ENCODE results near the gene PXK.
A peak's percentile ranks its signal among the peaks of the same experiment; 100 is the strongest.

PXK gene

DNA sequence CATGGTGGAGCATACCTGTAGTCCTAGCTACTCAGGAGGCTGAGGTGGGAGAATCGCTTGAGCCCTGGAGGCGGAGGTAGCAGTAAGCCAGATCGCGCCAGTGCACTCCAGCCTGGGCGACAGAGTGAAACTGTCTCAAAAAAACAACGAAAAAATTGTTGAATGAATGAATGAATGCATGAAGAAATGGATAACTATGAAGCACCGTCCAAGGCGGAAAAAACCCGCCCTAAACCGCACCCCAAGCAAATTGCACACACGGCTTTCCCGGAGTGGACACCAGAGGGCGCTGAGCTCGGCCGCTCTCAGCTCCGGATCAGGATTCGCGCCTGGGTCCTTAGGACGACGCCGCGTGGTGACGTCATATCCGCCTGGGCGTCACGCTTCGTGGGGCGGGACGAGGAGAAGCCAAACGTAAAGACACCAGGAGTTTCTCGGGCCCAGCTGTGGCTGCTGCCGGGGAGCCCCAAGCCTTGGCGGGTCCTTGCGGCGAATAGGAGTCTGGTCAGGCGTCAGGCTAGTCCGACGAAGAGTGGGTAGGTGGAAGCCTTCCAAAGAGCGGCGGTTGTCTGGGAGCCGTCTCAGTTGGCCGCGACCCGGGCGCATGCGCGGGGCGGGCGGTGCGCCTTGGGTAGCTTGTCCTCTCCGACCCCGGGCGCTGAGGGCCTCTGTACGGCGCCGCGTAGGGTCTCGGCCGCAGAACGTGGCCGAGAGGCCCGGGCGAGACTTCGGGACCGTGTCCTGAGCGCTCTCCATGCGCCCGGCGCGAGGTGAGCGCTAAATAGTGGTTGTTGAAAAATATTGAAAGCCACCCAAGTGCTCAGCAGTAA is 26.6 kb upstream of the PXK start, which contains the start of the genes HTD2 and RPP14 (continued):
- TF ChIP-seq ZNF596 (tag by site-specific recombination; IDR thresholded peaks at IDR 0.05) (no peak), ZNF654 (tag by site-specific recombination; IDR thresholded peaks at IDR 0.05; ENCODE audit: low read depth) (peak; percentile 40; the same call in 1 of the 2 replicates), ZBTB21 (tag by site-specific recombination; IDR thresholded peaks at IDR 0.05) (peak; percentile 96), ZNF571 (tag by site-specific recombination; IDR thresholded peaks at IDR 0.05) (no peak), ZNF184 (tag by site-specific recombination; IDR thresholded peaks at IDR 0.05) (no peak), SETDB1 (IDR thresholded peaks at IDR 0.05; ENCODE audit: insufficient read length, low read length) (no peak), GLIS2 (tag by site-specific recombination; IDR thresholded peaks at IDR 0.05) (peak; percentile 44), ZNF23 (tag by site-specific recombination; IDR thresholded peaks at IDR 0.05; ENCODE audit: borderline replicate concordance) (no peak), ZNF211 (tag by site-specific recombination; IDR thresholded peaks at IDR 0.05; ENCODE audit: low read depth) (no peak), BCL11A (tag by site-specific recombination; IDR thresholded peaks at IDR 0.05; ENCODE audit: low read depth) (no peak), ZFHX2 (tag by site-specific recombination; conservative IDR thresholded peaks at IDR 0.05) (peak; percentile 43), ZNF843 (tag by site-specific recombination; IDR thresholded peaks at IDR 0.05) (peak; percentile 61), ZFP69B (tag by site-specific recombination; IDR thresholded peaks at IDR 0.05) (peak; percentile 41; the same call in 1 of the 2 replicates)
- TF ChIP-seq, protein P1, sequence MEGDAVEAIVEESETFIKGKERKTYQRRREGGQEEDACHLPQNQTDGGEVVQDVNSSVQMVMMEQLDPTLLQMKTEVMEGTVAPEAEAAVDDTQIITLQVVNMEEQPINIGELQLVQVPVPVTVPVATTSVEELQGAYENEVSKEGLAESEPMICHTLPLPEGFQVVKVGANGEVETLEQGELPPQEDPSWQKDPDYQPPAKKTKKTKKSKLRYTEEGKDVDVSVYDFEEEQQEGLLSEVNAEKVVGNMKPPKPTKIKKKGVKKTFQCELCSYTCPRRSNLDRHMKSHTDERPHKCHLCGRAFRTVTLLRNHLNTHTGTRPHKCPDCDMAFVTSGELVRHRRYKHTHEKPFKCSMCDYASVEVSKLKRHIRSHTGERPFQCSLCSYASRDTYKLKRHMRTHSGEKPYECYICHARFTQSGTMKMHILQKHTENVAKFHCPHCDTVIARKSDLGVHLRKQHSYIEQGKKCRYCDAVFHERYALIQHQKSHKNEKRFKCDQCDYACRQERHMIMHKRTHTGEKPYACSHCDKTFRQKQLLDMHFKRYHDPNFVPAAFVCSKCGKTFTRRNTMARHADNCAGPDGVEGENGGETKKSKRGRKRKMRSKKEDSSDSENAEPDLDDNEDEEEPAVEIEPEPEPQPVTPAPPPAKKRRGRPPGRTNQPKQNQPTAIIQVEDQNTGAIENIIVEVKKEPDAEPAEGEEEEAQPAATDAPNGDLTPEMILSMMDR (tag by site-specific recombination; IDR thresholded peaks at IDR 0.05): peak; percentile 86; the same call in 1 of the 2 replicates
- TF ChIP-seq, protein P2, sequence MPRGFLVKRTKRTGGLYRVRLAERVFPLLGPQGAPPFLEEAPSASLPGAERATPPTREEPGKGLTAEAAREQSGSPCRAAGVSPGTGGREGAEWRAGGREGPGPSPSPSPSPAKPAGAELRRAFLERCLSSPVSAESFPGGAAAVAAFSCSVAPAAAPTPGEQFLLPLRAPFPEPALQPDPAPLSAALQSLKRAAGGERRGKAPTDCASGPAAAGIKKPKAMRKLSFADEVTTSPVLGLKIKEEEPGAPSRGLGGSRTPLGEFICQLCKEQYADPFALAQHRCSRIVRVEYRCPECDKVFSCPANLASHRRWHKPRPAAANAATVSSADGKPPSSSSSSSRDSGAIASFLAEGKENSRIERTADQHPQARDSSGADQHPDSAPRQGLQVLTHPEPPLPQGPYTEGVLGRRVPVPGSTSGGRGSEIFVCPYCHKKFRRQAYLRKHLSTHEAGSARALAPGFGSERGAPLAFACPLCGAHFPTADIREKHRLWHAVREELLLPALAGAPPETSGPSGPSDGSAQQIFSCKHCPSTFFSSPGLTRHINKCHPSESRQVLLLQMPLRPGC (tag by site-specific recombination; IDR thresholded peaks at IDR 0.05): peak; percentile 75

DNA sequence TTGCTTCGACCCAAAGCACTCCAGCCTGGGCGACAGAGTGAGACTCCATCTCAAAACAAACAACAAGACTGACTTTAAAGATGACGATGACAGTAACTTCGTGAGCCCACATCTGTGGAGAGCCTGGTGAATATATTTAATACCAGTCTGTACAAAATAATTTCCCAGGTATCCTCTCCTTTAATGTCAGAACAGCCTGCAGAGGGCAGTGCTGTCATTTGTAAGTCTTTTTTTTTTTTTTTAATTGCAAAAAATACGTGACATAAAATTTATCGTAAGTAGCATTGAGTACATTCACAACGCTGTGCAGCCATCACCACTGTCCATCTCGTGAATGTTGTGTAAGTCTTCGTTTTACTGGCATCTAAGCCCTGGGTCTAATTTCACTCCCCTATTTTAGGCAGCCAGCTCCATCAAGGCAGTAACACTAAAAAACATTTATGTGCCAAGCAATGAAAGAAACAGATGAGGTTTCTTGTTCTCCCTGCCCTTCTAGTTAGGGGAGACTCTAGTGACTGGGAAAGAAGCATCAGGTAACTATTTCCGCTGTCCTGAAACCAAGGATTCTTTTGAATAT is 25.0 kb upstream of the PXK start:
- no peak overlapping the region for H3K27ac ChIP-seq (ENCODE audit: extremely low read depth, low read depth, low read length)
- TF ChIP-seq ZNF654 (tag by site-specific recombination; IDR thresholded peaks at IDR 0.05; ENCODE audit: low read depth) (peak; percentile 19; the same call in 1 of the 2 replicates), ZNF76 (tag by site-specific recombination; IDR thresholded peaks at IDR 0.05; ENCODE audit: borderline replicate concordance, low read depth) (no peak)
- TF ChIP-seq, protein P3, sequence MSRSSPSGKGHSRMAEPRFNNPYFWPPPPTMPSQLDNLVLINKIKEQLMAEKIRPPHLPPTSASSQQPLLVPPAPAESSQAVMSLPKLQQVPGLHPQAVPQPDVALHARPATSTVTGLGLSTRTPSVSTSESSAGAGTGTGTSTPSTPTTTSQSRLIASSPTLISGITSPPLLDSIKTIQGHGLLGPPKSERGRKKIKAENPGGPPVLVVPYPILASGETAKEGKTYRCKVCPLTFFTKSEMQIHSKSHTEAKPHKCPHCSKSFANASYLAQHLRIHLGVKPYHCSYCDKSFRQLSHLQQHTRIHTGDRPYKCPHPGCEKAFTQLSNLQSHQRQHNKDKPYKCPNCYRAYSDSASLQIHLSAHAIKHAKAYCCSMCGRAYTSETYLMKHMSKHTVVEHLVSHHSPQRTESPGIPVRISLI (tag by site-specific recombination; IDR thresholded peaks at IDR 0.05): peak; percentile 71; the same call in 1 of the 2 replicates
- peaks cover 28 to 50% of the 10 kb centered on the region in 2 experiments for H3K36me3 ChIP-seq (ENCODE audit: control insufficient read depth in 2 of 2, insufficient read depth in 1 of 2, low read length in 2 of 2)
- CTCF ChIA-PET: interaction anchor here (0.6 to 2.6 kb wide), 12 partner anchors 9 to 510 kb away, joined by 3 to 16 read pairs (median 4); no protein-coding TSS in a partner anchor
- peak overlapping the region; percentile 90 for H3K4me3 ChIP-seq (ENCODE audit: low read depth, low read length)
- POLR2A ChIA-PET: interaction anchor here (0.7 kb wide), 2 partner anchors 253 to 1003 kb away, joined by 4 read pairs; no protein-coding TSS in a partner anchor
- no peaks in the 10 kb centered on the region for H3K4me1 ChIP-seq (ENCODE audit: control insufficient read depth, insufficient read depth, low read length)
- no peaks in the 10 kb centered on the region for H3K9me3 ChIP-seq (ENCODE audit: control insufficient read depth, insufficient read depth, low read depth, low read length)

Data from HEK293 (cell line).